Adrenal gland (tissue), 5 donors: Measurements from ENCODE around the gene MICB.
"Not testable (repeated sequence)": the region's sequence is repeated elsewhere in the genome, so short reads cannot be mapped to it uniquely, and the experiment has no call there.

Experiments used
- POLR2A ChIP-seq, 2 donors: fragments of 450-650 bp; IDR thresholded peaks; one replicate each; pipeline ENCODE4 v1.6.1; 2017; ENCODE audit warnings: antibody characterized with exemption in 2 of 2, mild to moderate bottlenecking in 2 of 2, moderate library complexity in 1 of 2
- TF ChIP-seq, protein P1 (sequence below), 6 experiments: fragments of 450-650 bp in 4 of 6; fragments of 200-600 bp in 2 of 6; sonication (generic) in 1 of 6; IDR thresholded peaks; 1 replicate in 5 of 6; 2 replicates in 1 of 6; pipeline versions ENCODE4 v1.5.1 to v1.8.0; 2016 to 2021; ENCODE audit warnings: antibody characterized with exemption in 6 of 6, mild to moderate bottlenecking in 2 of 6, moderate library complexity in 1 of 6
- donor health status: DM: no; HTN: no; CAD: no.

DNA sequence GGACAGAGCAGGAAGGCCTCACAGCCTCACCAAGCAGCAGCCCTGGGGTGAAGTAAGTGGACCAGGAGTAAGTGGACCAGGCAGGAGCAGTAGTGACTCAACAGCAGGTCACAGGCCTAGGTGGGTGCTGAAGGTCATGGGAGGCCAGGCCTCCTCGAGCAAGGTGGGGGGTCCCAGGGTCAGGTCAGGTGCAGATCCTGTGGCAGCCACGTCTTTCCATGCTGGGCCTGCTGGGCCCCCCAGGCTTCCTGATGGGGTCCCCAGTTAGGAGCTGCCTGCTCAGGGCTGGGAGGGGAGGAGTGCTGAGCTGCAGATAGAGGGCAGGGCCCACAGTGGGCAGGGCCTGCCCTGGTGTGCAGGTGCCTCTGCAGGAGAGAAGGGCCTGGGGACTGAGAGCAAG, 11.1 kb downstream of the MICB start:
- TF ChIP-seq, protein P1, sequence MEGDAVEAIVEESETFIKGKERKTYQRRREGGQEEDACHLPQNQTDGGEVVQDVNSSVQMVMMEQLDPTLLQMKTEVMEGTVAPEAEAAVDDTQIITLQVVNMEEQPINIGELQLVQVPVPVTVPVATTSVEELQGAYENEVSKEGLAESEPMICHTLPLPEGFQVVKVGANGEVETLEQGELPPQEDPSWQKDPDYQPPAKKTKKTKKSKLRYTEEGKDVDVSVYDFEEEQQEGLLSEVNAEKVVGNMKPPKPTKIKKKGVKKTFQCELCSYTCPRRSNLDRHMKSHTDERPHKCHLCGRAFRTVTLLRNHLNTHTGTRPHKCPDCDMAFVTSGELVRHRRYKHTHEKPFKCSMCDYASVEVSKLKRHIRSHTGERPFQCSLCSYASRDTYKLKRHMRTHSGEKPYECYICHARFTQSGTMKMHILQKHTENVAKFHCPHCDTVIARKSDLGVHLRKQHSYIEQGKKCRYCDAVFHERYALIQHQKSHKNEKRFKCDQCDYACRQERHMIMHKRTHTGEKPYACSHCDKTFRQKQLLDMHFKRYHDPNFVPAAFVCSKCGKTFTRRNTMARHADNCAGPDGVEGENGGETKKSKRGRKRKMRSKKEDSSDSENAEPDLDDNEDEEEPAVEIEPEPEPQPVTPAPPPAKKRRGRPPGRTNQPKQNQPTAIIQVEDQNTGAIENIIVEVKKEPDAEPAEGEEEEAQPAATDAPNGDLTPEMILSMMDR (IDR thresholded peaks at IDR 0.05): not testable (repeated sequence)
- TF ChIP-seq POLR2A (IDR thresholded peaks at IDR 0.05): not testable (repeated sequence)
